Fibroblast of skin of right biceps (primary cell): Measurements from ENCODE around the gene GATAD2B.

Source experiments
- DNase-seq: peaks from one replicate; pipeline ENCODE4 v3.0.0-alpha.2; 2013

Gene GATAD2B

GRCh38 chr1:153951183-153951582 lies 28.4 kb upstream of the GATAD2B start:
- DNase-seq: no peak

GRCh38 chr1:153946622-153947241 lies 24.0 kb upstream of the GATAD2B start, which contains the start of gene DENND4B:
DENND4B (minus strand) TSS chr1:153946718; CDS start chr1:153944374, 2,344 bp downstream.
- DNase-seq: peak; percentile 77

GRCh38 chr1:153945795-153946621 lies 23.2 kb upstream of the GATAD2B start:
- peak; percentile 49 for DNase-seq

- DNase-seq: peak; percentile 53
Measured at GRCh38 chr1:153945131-153945794, 22.5 kb upstream of the GATAD2B start.

- no peak for DNase-seq
Measured at GRCh38 chr1:153944827-153945117, 22.0 kb upstream of the GATAD2B start.

GRCh38 chr1:153944005-153944826 lies 21.4 kb upstream of the GATAD2B start:
- no peak for DNase-seq

GRCh38 chr1:153942766-153943549 lies 20.2 kb upstream of the GATAD2B start:
- no peak for DNase-seq

- no peak for DNase-seq
Measured at GRCh38 chr1:153941826-153942725, 19.3 kb upstream of the GATAD2B start.

- no peak for DNase-seq
Measured at GRCh38 chr1:153940756-153941155, 18.0 kb upstream of the GATAD2B start.

- DNase-seq: no peak
Measured at GRCh38 chr1:153939476-153939875, 16.7 kb upstream of the GATAD2B start.

- DNase-seq: no peak
Measured at GRCh38 chr1:153938996-153939395, 16.2 kb upstream of the GATAD2B start.

- no peak for DNase-seq
Measured at GRCh38 chr1:153937331-153937730, 14.6 kb upstream of the GATAD2B start.

GRCh38 chr1:153936011-153936802 lies 13.4 kb upstream of the GATAD2B start:
- DNase-seq: no peak

GRCh38 chr1:153934746-153935145 lies 12.0 kb upstream of the GATAD2B start:
- DNase-seq: no peak

- no peak for DNase-seq
Measured at GRCh38 chr1:153933955-153934354, 11.2 kb upstream of the GATAD2B start.

GRCh38 chr1:153933430-153933829 lies 10.7 kb upstream of the GATAD2B start:
- DNase-seq: no peak

- no peak for DNase-seq
Measured at GRCh38 chr1:153932156-153933131, 9.7 kb upstream of the GATAD2B start.

GRCh38 chr1:153929981-153930948 lies 7.5 kb upstream of the GATAD2B start:
- DNase-seq: no peak
